Hepatocyte (in vitro differentiated cells): Measurements from ENCODE around the gene ADA. TPM values are rescaled to one million over a fixed set of nuclear protein-coding genes. Genes with fewer than 3 reads are reported as not detected.

Experiments
- DNase-seq: peaks from one replicate; pipeline ENCODE4 v3.0.0-alpha.2; 2016; ENCODE audit warnings: low spot score
- H2AFZ ChIP-seq: fragments of 200-600 bp; sonication (generic); 2 replicates; pipeline ENCODE4 v1.6.0; 2016; ENCODE audit warnings: antibody characterized with exemption, mild to moderate bottlenecking
- H3K27ac ChIP-seq: fragments of 200-600 bp; sonication (generic); 2 replicates; pipeline ENCODE4 v1.5.1; 2016; ENCODE audit warnings: mild to moderate bottlenecking
- H3K27me3 ChIP-seq: fragments of 200-600 bp; sonication (generic); 2 replicates; pipeline ENCODE4 v1.6.1; 2016
- H3K36me3 ChIP-seq: fragments of 200-600 bp; sonication (generic); replicated peaks from 2 replicates; pipeline ENCODE4 v1.5.1; 2016; ENCODE audit warnings: low read depth; ENCODE audit not compliant: insufficient read depth
- H3K4me1 ChIP-seq: fragments of 200-600 bp; sonication (generic); 2 replicates; pipeline ENCODE4 v1.5.1; 2016; ENCODE audit warnings: mild to moderate bottlenecking, moderate library complexity; ENCODE audit not compliant: insufficient read depth
- H3K4me2 ChIP-seq: fragments of 200-600 bp; sonication (generic); 2 replicates; pipeline ENCODE4 v1.6.0; 2016
- H3K4me3 ChIP-seq: fragments of 200-600 bp; sonication (generic); 2 replicates; pipeline ENCODE4 v1.5.1; 2016; ENCODE audit warnings: mild to moderate bottlenecking
- H3K79me2 ChIP-seq: fragments of 200-600 bp; sonication (generic); 2 replicates; pipeline ENCODE4 v1.6.0; 2017; ENCODE audit warnings: mild to moderate bottlenecking
- H3K9me2 ChIP-seq: fragments of 200-600 bp; sonication (generic); replicated peaks from 2 replicates; pipeline ENCODE4 v1.6.0; 2017; ENCODE audit warnings: mild to moderate bottlenecking; ENCODE audit not compliant: insufficient read depth
- H3K9me3 ChIP-seq: fragments of 200-600 bp; sonication (generic); 2 replicates; pipeline ENCODE4 v1.5.1; 2016; ENCODE audit warnings: low read depth, mild to moderate bottlenecking
- H4K20me1 ChIP-seq: fragments of 200-600 bp; sonication (generic); 2 replicates; pipeline ENCODE4 v1.6.0; 2016; ENCODE audit warnings: mild to moderate bottlenecking; ENCODE audit not compliant: insufficient read depth, poor library complexity, severe bottlenecking
- CTCF ChIP-seq: fragments of 200-600 bp; sonication (generic); IDR thresholded peaks from 2 replicates; pipeline ENCODE4 v1.5.1; 2016; ENCODE audit warnings: antibody characterized with exemption, mild to moderate bottlenecking; ENCODE audit not compliant: poor library complexity
- EZH2 ChIP-seq: fragments of 200-600 bp; sonication (generic); IDR thresholded peaks from 2 replicates; pipeline ENCODE4 v1.6.1; 2016; ENCODE audit warnings: antibody characterized with exemption, mild to moderate bottlenecking, borderline replicate concordance
- EZH2phosphoT487 ChIP-seq: fragments of 200-600 bp; sonication (generic); IDR thresholded peaks from one replicate; pipeline ENCODE4 v1.6.1; 2018; ENCODE audit warnings: antibody characterized with exemption, mild to moderate bottlenecking, low read depth, moderate library complexity; ENCODE audit not compliant: unreplicated experiment, severe bottlenecking
- WGBS: methylation state at CpG from one replicate; pipeline ENCODE4 v1.1.6; 2016; ENCODE audit warnings: low lambda C conversion rate; ENCODE audit errors: missing lambda C conversion rate; 5-methylcytosine and 5-hydroxymethylcytosine counted together
- polyA plus RNA-seq: library from polyadenylated mRNA; unstranded; fragments of >200 nt; fragmentation: Nextera tagmentation; extraction: Ambion mirVana; gene quantifications from 2 replicates; pipeline ENCODE4 v1.2.1, GENCODE V29; 2016
- total RNA-seq: library from RNA; depleted of rRNA; stranded (reverse); fragments of >200 nt; gene quantifications from 2 replicates; pipeline ENCODE4 v1.2.3, GENCODE V29; 2014

The ADA gene
- total and polyA plus RNA-seq, 2 experiments from 2014 or later: 10.4 to 13.5 TPM

DNA sequence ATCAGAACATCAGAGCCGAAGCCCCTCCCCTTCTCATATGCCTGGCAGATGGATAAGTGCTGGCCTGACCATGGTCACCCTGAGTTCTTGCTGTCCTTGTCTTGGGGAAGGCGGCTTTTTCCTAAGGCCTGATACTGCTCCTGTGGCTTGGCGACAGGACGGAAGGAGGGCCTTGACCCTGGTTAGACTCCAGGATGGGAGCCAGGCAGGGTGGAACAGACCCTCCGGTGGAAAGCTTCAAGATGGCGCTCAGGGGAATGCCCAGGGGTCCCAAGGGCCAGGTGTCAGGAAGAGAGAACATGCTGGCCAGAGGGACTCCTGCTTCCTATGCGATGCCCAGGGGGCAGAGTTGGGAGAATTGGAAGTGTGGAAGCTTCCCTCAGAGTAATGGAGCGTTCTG lies 29.6 kb downstream of the ADA start:
- H3K9me2 ChIP-seq: no peaks in the 10 kb centered on the region
- H3K36me3 ChIP-seq: no peaks in the 10 kb centered on the region
- H4K20me1 ChIP-seq: no peaks in the 10 kb centered on the region
- H3K4me3 ChIP-seq: no peak overlapping the region
- no peak overlapping the region for H3K4me2 ChIP-seq
- no peak overlapping the region for H3K27ac ChIP-seq
- H3K79me2 ChIP-seq: no peaks in the 10 kb centered on the region
- WGBS: 98% methylated on average over 8 of the region's 8 CpGs
- H2AFZ ChIP-seq: no peak overlapping the region
- no peaks in the 10 kb centered on the region for H3K9me3 ChIP-seq
- DNase-seq: no peak
- no peaks in the 10 kb centered on the region for H3K4me1 ChIP-seq
- TF ChIP-seq EZH2 (no peak), EZH2phosphoT487 (no peak), CTCF (no peak)
- no peaks in the 10 kb centered on the region for H3K27me3 ChIP-seq

DNA sequence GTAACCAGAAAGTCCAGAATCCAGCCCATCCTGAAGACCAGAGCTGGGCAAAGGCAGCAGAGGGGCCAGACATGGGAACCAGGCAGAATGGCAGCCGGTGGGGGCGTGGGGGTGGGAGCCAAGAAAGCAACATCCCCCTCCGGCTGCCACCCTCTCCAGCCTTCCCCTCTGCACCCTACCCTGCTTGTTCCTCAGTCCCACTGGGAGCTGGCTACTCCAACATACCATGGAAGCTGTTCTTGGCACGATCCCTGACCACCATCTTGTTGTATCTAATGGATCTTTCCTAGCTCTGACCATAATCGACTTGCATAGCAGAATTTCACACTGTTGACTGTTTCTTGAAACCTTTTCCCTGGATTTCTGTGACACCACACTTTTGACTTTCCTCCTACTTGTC lies 30.2 kb downstream of the ADA start:
- WGBS: 100% methylated on average over 4 of the region's 5 CpGs
- H3K4me1 ChIP-seq: no peaks in the 10 kb centered on the region
- no peaks in the 10 kb centered on the region for H4K20me1 ChIP-seq
- no peak overlapping the region for H3K4me3 ChIP-seq
- H3K36me3 ChIP-seq: no peaks in the 10 kb centered on the region
- H3K27ac ChIP-seq: no peak overlapping the region
- no peak overlapping the region for H2AFZ ChIP-seq
- DNase-seq: no peak
- no peaks in the 10 kb centered on the region for H3K27me3 ChIP-seq
- no peaks in the 10 kb centered on the region for H3K9me3 ChIP-seq
- no peaks in the 10 kb centered on the region for H3K79me2 ChIP-seq
- TF ChIP-seq EZH2: no peak
- no peak for TF ChIP-seq EZH2phosphoT487
- TF ChIP-seq CTCF: no peak
- H3K4me2 ChIP-seq: no peak overlapping the region
- no peaks in the 10 kb centered on the region for H3K9me2 ChIP-seq

GRCh38 chr20:44620030-44620429 lies 31.5 kb downstream of the ADA start:
- no peaks in the 10 kb centered on the region for H3K27me3 ChIP-seq
- no peaks in the 10 kb centered on the region for H3K9me2 ChIP-seq
- H3K9me3 ChIP-seq: no peaks in the 10 kb centered on the region
- no peak overlapping the region for H3K4me2 ChIP-seq
- no peak overlapping the region for H3K27ac ChIP-seq
- WGBS: 94% methylated on average over 5 of the region's 5 CpGs
- TF ChIP-seq CTCF: no peak
- no peak for TF ChIP-seq EZH2
- TF ChIP-seq EZH2phosphoT487: no peak
- H3K79me2 ChIP-seq: no peaks in the 10 kb centered on the region
- no peaks in the 10 kb centered on the region for H4K20me1 ChIP-seq
- no peak for DNase-seq
- no peak overlapping the region for H3K4me3 ChIP-seq
- H3K36me3 ChIP-seq: no peaks in the 10 kb centered on the region
- no peak overlapping the region for H2AFZ ChIP-seq
- H3K4me1 ChIP-seq: no peaks in the 10 kb centered on the region

DNA sequence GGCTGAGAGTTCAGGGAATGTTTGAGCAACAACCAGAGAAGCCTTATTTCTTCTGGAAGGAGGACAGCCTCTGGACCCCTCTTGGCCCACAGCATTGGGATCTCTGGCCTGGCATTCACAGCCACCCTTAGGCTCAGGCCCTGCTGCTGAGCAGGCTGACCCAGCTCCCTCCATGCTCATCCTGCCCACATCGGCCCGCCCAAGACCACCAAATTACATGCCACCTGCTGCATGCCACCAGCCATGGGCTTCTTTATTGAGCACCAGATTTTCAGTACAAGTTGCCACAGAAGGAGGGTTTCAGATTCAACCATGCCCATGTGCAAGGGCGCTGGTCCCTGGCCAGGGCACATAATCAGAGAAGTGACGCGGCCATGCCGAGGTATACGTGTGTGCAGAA lies 32.2 kb downstream of the ADA start:
- H3K4me3 ChIP-seq: no peak overlapping the region
- DNase-seq: no peak
- no peaks in the 10 kb centered on the region for H3K79me2 ChIP-seq
- WGBS: 98% methylated on average over 7 of the region's 7 CpGs
- H3K27ac ChIP-seq: no peak overlapping the region
- no peaks in the 10 kb centered on the region for H3K27me3 ChIP-seq
- no peak overlapping the region for H3K4me2 ChIP-seq
- TF ChIP-seq EZH2phosphoT487 (no peak), CTCF (no peak), EZH2 (no peak)
- H3K4me1 ChIP-seq: no peaks in the 10 kb centered on the region
- H3K36me3 ChIP-seq: no peaks in the 10 kb centered on the region
- H4K20me1 ChIP-seq: no peaks in the 10 kb centered on the region
- no peak overlapping the region for H2AFZ ChIP-seq
- H3K9me3 ChIP-seq: no peaks in the 10 kb centered on the region
- H3K9me2 ChIP-seq: no peaks in the 10 kb centered on the region
